ENCODE results near the gene CUX1. TPM values are rescaled to one million over a fixed set of nuclear protein-coding genes. Genes with fewer than 3 reads are reported as not detected.

The CUX1 gene
- total and polyA plus RNA-seq, 9 donors = 42.2 to 151 (median 126) TPM

DNA sequence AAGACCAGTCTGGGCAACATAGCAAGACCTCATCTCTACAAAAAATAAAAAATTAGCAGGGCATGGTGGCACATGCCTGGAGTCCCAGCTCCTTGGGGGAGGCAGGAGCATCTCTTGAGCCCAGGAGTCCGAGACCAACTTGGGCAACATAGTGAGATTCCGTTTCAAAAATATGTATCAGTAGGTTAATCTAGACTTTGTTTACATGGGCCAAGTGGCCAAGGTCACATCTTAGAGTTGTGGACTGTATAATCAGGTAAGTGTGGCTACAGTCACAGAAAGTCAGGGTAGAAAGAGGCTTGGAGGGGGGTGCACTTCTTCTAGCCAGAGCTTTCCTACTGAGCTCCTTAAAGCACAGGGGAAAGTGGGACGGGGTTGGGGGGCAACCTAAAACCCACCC lies 174.4 kb downstream of the CUX1 start:
- no peak for TF ChIP-seq CTCF (IDR thresholded peaks at IDR 0.05)
- TF ChIP-seq POLR2A (IDR thresholded peaks at IDR 0.05) = no peak
- TF ChIP-seq EP300 (IDR thresholded peaks at IDR 0.05) = no peak
- no peaks in the 10 kb centered on the region for H3K4me1 ChIP-seq (ENCODE audit: insufficient read depth)
- intact Hi-C loops (cut with DNase I) = no loop called here
- no peak for DNase-seq
- no peaks in the 10 kb centered on the region for H3K27me3 ChIP-seq
- H3K9me3 ChIP-seq = no peaks in the 10 kb centered on the region
- no peak overlapping the region for H3K27ac ChIP-seq
- no peaks in the 10 kb centered on the region for H3K36me3 ChIP-seq
- 85 to 93% (median 92%) methylated on average over 3 of the region's 3 CpGs for WGBS, 3 donors
- no peak overlapping the region for H3K4me3 ChIP-seq

DNA sequence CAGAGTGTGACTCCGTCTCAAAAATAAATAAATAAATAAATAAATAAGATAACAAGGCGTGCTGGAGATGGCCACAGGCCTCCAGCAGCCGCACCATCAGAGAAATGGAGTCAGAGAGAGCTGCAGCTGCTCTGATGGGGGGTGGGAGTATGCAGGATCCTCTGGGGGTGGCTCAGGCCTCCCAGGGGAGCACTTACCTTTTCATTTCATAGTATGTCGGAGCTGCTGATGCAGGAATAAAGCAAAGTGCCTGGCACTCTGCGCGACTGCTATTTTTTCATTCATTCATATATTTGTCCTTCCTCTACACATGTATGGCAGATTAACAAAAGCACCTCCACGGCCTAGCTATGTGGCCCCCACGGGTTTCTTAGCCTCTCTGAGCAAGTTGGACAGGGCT lies 175.9 kb downstream of the CUX1 start:
- Histone ChIP-seq H3K27ac (no peak overlapping the region), H3K27me3 (no peaks in the 10 kb centered on the region), H3K4me1 (ENCODE audit: insufficient read depth) (no peaks in the 10 kb centered on the region), H3K4me3 (no peak overlapping the region), H3K9me3 (no peaks in the 10 kb centered on the region), H3K36me3 (no peaks in the 10 kb centered on the region)
- no peak for DNase-seq
- intact Hi-C loops (cut with DNase I) = no loop called here
- WGBS, 3 donors = 91 to 94% (median 92%) methylated on average over 8 of the region's 8 CpGs
- TF ChIP-seq EP300 (IDR thresholded peaks at IDR 0.05) (no peak), CTCF (IDR thresholded peaks at IDR 0.05) (no peak), POLR2A (IDR thresholded peaks at IDR 0.05) (no peak)

DNA sequence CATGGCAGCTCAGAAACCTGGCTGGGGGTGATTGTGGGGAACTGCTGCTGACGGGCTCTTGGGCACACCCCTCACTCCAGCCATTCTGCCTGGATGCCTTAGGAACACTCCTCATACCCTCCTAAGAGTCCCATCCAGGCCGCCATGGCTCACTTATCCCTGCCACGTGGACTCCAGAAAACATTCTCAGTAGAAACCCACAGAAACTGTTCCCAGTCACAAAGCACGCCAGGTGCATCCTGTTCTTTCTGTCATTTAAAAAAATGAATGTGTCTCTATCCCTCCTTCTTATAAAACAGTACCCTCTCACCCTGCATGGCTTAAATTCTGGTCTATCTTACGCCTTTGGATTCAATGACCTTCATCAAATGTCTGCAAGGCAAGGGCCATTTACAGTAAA lies 177.7 kb downstream of the CUX1 start:
- intact Hi-C loops (cut with DNase I) = no loop called here
- no peak for DNase-seq
- Histone ChIP-seq H3K4me1 (ENCODE audit: insufficient read depth) (no peaks in the 10 kb centered on the region), H3K36me3 (no peaks in the 10 kb centered on the region), H3K9me3 (no peaks in the 10 kb centered on the region), H3K4me3 (no peak overlapping the region), H3K27ac (no peak overlapping the region), H3K27me3 (no peaks in the 10 kb centered on the region)
- WGBS, 3 donors = 85 to 93% (median 90%) methylated on average over 5 of the region's 5 CpGs
- TF ChIP-seq EP300 (IDR thresholded peaks at IDR 0.05) (no peak), CTCF (IDR thresholded peaks at IDR 0.05) (no peak), POLR2A (IDR thresholded peaks at IDR 0.05) (no peak)

- no peaks in the 10 kb centered on the region for H3K9me3 ChIP-seq
- TF ChIP-seq POLR2A (IDR thresholded peaks at IDR 0.05) = no peak
- no peak for TF ChIP-seq CTCF (IDR thresholded peaks at IDR 0.05)
- no peak for TF ChIP-seq EP300 (IDR thresholded peaks at IDR 0.05)
- H3K27me3 ChIP-seq = no peaks in the 10 kb centered on the region
- intact Hi-C loops (cut with DNase I) = no loop called here
- H3K4me1 ChIP-seq (ENCODE audit: insufficient read depth) = no peaks in the 10 kb centered on the region
- 80 to 83% (median 81%) methylated on average over 10 of the region's 10 CpGs for WGBS, 3 donors
- no peaks in the 10 kb centered on the region for H3K36me3 ChIP-seq
- no peak overlapping the region for H3K4me3 ChIP-seq
- no peak overlapping the region for H3K27ac ChIP-seq
- no peak for DNase-seq
These were observed 178.8 kb downstream of the CUX1 start for GRCh38 chr7:101996131-101996691.

All from ovary (tissue), 9 donors.